HCT116 (cell line): Measurements from ENCODE around the gene PRUNE1. TPM values are rescaled to one million over a fixed set of nuclear protein-coding genes. Genes with fewer than 3 reads are reported as not detected.

Source experiments
- ATAC-seq: fragments of 200-7000 bp; cut with Tn5 transposase; 2 replicates; pipeline ENCODE4 v1.9.1; 2020; ENCODE audit warnings: mild to moderate bottlenecking, moderate library complexity
- BruUV-seq: library from RNA; stranded (reverse); fragments of 400-500 nt; replicated peaks from 2 replicates; lab custom pipeline; 2021; lab: Mats Ljungman, UMichigan
- CTCF ChIA-PET: fragments of 300-600 bp; sonication (Branson Sonifier 250); formaldehyde crosslinking; loops from one replicate; lab custom pipeline; 2021; ENCODE audit warnings: antibody characterized with exemption; lab: Charles Lee
- POLR2A ChIA-PET: fragments of 300-600, 350-600 bp; sonication (Branson Sonifier 250); formaldehyde crosslinking; loops from one replicate; lab custom pipeline; 2021; ENCODE audit warnings: antibody characterized with exemption; lab: Charles Lee
- RAD21 ChIA-PET, 2 experiments: fragments of 300-600 bp; sonication (Branson Sonifier 250); formaldehyde crosslinking; loops; one replicate each; lab custom pipeline; 2023; ENCODE audit warnings: low total read pairs in 2 of 2; ENCODE audit not compliant: uncharacterized antibody in 2 of 2, unreplicated experiment in 2 of 2, low non-redundant PET in 1 of 2; lab: Charles Lee
- DNase-seq: peaks from one replicate; pipeline ENCODE4 v3.0.0-alpha.2; 2010; ENCODE audit warnings: low read depth, low spot score
- H2AFZ ChIP-seq: fragments of 200-600 bp; shearing (Covaris generic), sonication (generic); 2 replicates; pipeline ENCODE4 v1.6.1; 2017; ENCODE audit warnings: low read depth, mixed run types, mixed read lengths, antibody characterized with exemption, low read length; ENCODE audit not compliant: poor library complexity, severe bottlenecking
- H3K27ac ChIP-seq: 2 replicates; pipeline ENCODE4 v1.5.1; 2012; ENCODE audit warnings: low read depth, low read length
- H3K27me3 ChIP-seq: fragments of 200-600 bp; sonication (generic); 2 replicates; pipeline ENCODE4 v1.6.1; 2016; ENCODE audit warnings: mixed run types, low read length, mixed read lengths; ENCODE audit not compliant: insufficient read depth
- H3K36me3 ChIP-seq, 2 experiments: fragments of 200-500 bp in 1 of 2; fragments of 200-600 bp in 1 of 2; sonication (Bioruptor generic) in 1 of 2; sonication (generic) in 1 of 2; 2 replicates each; pipeline versions ENCODE4 v1.5.1 to v1.6.1; 2014 to 2016; ENCODE audit warnings: low read length in 2 of 2, inconsistent platforms in 1 of 2, mixed read lengths in 1 of 2, mixed run types in 1 of 2; ENCODE audit not compliant: insufficient read depth in 2 of 2, control insufficient read depth in 1 of 2
- H3K4me1 ChIP-seq, 2 experiments: fragments of 200-600 bp in 1 of 2; sonication (generic) in 1 of 2; 2 replicates each; pipeline versions ENCODE4 v1.5.1 to v1.6.1; 2012 to 2017; ENCODE audit warnings: low read length in 2 of 2, inconsistent platforms in 1 of 2, mild to moderate bottlenecking in 1 of 2, mixed read lengths in 1 of 2, mixed run types in 1 of 2, moderate library complexity in 1 of 2; ENCODE audit not compliant: insufficient read depth in 2 of 2, control insufficient read depth in 1 of 2
- H3K4me2 ChIP-seq: fragments of 200-600 bp; sonication (generic); 2 replicates; pipeline ENCODE4 v1.6.1; 2017; ENCODE audit warnings: mixed run types, low read length, mixed read lengths
- H3K4me3 ChIP-seq, 2 experiments: fragments of 200-600 bp in 1 of 2; sonication (generic) in 1 of 2; replicated peaks in 1 of 2; 2 replicates each; pipeline ENCODE4 v1.5.1; 2011 to 2016; ENCODE audit warnings: low read length in 2 of 2, control low read depth in 1 of 2, low read depth in 1 of 2, mild to moderate bottlenecking in 1 of 2, mixed read lengths in 1 of 2, mixed run types in 1 of 2
- H3K79me2 ChIP-seq: fragments of 200-600 bp; sonication (generic); 2 replicates; pipeline ENCODE4 v1.6.1; 2017; ENCODE audit warnings: mild to moderate bottlenecking, mixed run types, low read length, moderate library complexity, mixed read lengths; ENCODE audit not compliant: insufficient read depth
- H3K9ac ChIP-seq: fragments of 200-600 bp; sonication (generic); 2 replicates; pipeline ENCODE4 v1.6.1; 2016; ENCODE audit warnings: low read length, mixed read lengths
- H3K9me2 ChIP-seq: fragments of 200-600 bp; sonication (generic), shearing (Covaris generic); 2 replicates; pipeline ENCODE4 v1.6.1; 2017; ENCODE audit warnings: mixed run types, mild to moderate bottlenecking, moderate library complexity; ENCODE audit not compliant: insufficient read depth
- H3K9me3 ChIP-seq, 2 experiments: fragments of 200-500 bp in 1 of 2; fragments of 200-600 bp in 1 of 2; sonication (Bioruptor generic) in 1 of 2; sonication (generic) in 1 of 2; 2 replicates each; pipeline ENCODE4 v1.6.1; 2014 to 2017; ENCODE audit warnings: low read length in 2 of 2, mixed read lengths in 2 of 2, inconsistent platforms in 1 of 2, low read depth in 1 of 2, mild to moderate bottlenecking in 1 of 2, mixed run types in 1 of 2, moderate library complexity in 1 of 2; ENCODE audit not compliant: control insufficient read depth in 1 of 2, insufficient read depth in 1 of 2
- H4K20me1 ChIP-seq: fragments of 200-600 bp; sonication (generic), shearing (Covaris generic); 2 replicates; pipeline ENCODE4 v1.6.1; 2017; ENCODE audit warnings: mixed run types, mild to moderate bottlenecking, moderate library complexity; ENCODE audit not compliant: insufficient read depth
- CBX3 ChIP-seq: IDR thresholded peaks from 2 replicates; pipeline ENCODE4 v1.6.1; 2012; ENCODE audit warnings: low read depth
- CEBPB ChIP-seq: IDR thresholded peaks from 2 replicates; pipeline ENCODE4 v1.6.1; 2012; ENCODE audit warnings: low read depth
- ELF1 ChIP-seq: IDR thresholded peaks from 2 replicates; pipeline ENCODE4 v1.6.1; 2012; ENCODE audit warnings: low read depth, borderline replicate concordance
- EZH2 ChIP-seq: fragments of 200-600 bp; sonication (generic); IDR thresholded peaks from 2 replicates; pipeline ENCODE4 v1.6.1; 2017; ENCODE audit warnings: antibody characterized with exemption, mixed run types
- EZH2phosphoT487 ChIP-seq: fragments of 200-600 bp; IDR thresholded peaks from 2 replicates; pipeline ENCODE4 v1.6.1; 2018; ENCODE audit warnings: antibody characterized with exemption, borderline replicate concordance
- FOSL1 ChIP-seq: IDR thresholded peaks from 2 replicates; pipeline ENCODE4 v1.6.1; 2012; ENCODE audit warnings: low read depth
- JUND ChIP-seq: IDR thresholded peaks from 2 replicates; pipeline ENCODE4 v1.6.1; 2012
- POLR2A ChIP-seq: IDR thresholded peaks from 2 replicates; pipeline ENCODE4 v1.7.0; 2011; ENCODE audit warnings: borderline replicate concordance; ENCODE audit not compliant: insufficient read depth, insufficient read length; ENCODE audit errors: extremely low read depth
- RAD21 ChIP-seq: IDR thresholded peaks from 2 replicates; pipeline ENCODE4 v1.6.1; 2012; ENCODE audit warnings: low read depth, mild to moderate bottlenecking
- intact Hi-C: fragments of 100-400 bp; cut with micrococcal nuclease; formaldehyde crosslinking; loops from 2 replicates; pipeline ENCODE4 v1.10.0; 2022
- total RNA-seq: library from RNA; stranded (reverse); gene quantifications from one replicate; pipeline ENCODE4 v1.2.1, GENCODE V29; 2021; ENCODE audit not compliant: unreplicated experiment
- TF ChIP-seq, protein P1 (sequence below), 3 experiments: fragments of 200-600 bp in 1 of 3; sonication (generic) in 1 of 3; IDR thresholded peaks in 2 of 3; conservative IDR thresholded peaks in 1 of 3; 2 replicates each; pipeline ENCODE4 v1.5.1; 2012 to 2017; ENCODE audit warnings: low read depth in 2 of 3, low read length in 2 of 3, antibody characterized with exemption in 1 of 3, borderline replicate concordance in 1 of 3, control low read depth in 1 of 3, mild to moderate bottlenecking in 1 of 3, mixed read lengths in 1 of 3, mixed run types in 1 of 3, moderate library complexity in 1 of 3; ENCODE audit not compliant: insufficient read depth in 1 of 3
- TF ChIP-seq, protein P2 (sequence below): IDR thresholded peaks from 2 replicates; pipeline ENCODE4 v1.6.1; 2012; ENCODE audit warnings: low read depth
- TF ChIP-seq, protein P3 (sequence below): IDR thresholded peaks from 2 replicates; pipeline ENCODE4 v1.6.1; 2012

PRUNE1 gene
- total RNA-seq, 1 experiment from 2014 or later = 20.2 TPM

DNA sequence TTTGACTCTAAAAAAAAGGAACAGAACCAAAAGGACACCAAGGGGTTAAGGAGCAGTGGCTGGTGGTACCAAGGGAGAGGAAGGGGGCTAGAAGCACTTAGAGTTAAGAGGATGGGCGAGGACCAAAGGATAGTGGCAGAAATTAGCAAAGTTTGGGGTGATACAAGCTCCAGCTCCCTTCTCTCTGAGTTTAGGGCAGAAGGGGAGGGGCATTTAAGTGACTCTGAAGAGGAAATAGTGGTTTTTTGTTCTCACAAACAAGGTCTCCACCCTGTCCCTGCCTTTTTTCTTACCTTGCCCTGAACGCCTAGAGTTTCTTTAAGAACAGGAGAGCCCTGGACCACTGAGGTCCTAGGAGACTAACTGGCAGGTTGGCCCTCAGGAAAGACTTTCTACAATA lies 47.9 kb downstream of the PRUNE1 start:
- POLR2A ChIA-PET = no interaction called here

DNA sequence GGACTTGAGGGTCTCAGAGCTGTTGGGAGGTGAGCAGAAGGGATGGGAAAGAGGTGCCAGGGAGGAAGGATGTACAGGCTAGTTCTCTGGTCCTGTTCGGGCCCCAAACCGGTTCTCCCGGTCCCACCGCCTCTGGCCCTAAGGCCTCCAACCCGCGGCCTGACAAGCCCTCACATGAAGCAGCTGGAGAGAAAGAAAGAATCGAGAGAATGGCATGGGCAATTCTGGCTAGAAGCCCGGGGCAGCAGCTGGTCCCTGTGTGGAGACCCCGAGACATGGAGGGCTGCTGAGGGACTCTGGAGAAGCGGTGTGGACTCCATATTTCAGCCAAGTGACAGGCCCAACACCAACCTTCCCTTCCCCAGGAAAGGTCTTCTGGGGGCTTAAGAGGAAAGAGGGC lies 50.4 kb downstream of the PRUNE1 start:
- ChIA-PET RAD21 (no interaction called here), CTCF (interaction anchor here (1.2 kb wide), 2 partner anchors 7 to 41 kb away, joined by 3 to 4 read pairs; no protein-coding TSS in a partner anchor), POLR2A (interaction anchor here (1.2 kb wide), 1 partner anchor 12 kb away, joined by 3 read pairs; no protein-coding TSS in a partner anchor)
- intact Hi-C loops = loop anchor here (5.0 kb wide), 1 partner anchor 36 kb away; no protein-coding TSS in a partner anchor
- TF ChIP-seq EZH2 = no peak
- TF ChIP-seq, protein P1, sequence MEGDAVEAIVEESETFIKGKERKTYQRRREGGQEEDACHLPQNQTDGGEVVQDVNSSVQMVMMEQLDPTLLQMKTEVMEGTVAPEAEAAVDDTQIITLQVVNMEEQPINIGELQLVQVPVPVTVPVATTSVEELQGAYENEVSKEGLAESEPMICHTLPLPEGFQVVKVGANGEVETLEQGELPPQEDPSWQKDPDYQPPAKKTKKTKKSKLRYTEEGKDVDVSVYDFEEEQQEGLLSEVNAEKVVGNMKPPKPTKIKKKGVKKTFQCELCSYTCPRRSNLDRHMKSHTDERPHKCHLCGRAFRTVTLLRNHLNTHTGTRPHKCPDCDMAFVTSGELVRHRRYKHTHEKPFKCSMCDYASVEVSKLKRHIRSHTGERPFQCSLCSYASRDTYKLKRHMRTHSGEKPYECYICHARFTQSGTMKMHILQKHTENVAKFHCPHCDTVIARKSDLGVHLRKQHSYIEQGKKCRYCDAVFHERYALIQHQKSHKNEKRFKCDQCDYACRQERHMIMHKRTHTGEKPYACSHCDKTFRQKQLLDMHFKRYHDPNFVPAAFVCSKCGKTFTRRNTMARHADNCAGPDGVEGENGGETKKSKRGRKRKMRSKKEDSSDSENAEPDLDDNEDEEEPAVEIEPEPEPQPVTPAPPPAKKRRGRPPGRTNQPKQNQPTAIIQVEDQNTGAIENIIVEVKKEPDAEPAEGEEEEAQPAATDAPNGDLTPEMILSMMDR (IDR thresholded peaks at IDR 0.05 in 2 of 3, conservative IDR thresholded peaks at IDR 0.05 in 1 of 3; ENCODE audit: borderline replicate concordance in 1 of 3, insufficient read depth in 1 of 3, low read depth in 2 of 3, low read length in 2 of 3) = no peak
- no peak for TF ChIP-seq JUND
- TF ChIP-seq ELF1 = no peak
- TF ChIP-seq, protein P2, sequence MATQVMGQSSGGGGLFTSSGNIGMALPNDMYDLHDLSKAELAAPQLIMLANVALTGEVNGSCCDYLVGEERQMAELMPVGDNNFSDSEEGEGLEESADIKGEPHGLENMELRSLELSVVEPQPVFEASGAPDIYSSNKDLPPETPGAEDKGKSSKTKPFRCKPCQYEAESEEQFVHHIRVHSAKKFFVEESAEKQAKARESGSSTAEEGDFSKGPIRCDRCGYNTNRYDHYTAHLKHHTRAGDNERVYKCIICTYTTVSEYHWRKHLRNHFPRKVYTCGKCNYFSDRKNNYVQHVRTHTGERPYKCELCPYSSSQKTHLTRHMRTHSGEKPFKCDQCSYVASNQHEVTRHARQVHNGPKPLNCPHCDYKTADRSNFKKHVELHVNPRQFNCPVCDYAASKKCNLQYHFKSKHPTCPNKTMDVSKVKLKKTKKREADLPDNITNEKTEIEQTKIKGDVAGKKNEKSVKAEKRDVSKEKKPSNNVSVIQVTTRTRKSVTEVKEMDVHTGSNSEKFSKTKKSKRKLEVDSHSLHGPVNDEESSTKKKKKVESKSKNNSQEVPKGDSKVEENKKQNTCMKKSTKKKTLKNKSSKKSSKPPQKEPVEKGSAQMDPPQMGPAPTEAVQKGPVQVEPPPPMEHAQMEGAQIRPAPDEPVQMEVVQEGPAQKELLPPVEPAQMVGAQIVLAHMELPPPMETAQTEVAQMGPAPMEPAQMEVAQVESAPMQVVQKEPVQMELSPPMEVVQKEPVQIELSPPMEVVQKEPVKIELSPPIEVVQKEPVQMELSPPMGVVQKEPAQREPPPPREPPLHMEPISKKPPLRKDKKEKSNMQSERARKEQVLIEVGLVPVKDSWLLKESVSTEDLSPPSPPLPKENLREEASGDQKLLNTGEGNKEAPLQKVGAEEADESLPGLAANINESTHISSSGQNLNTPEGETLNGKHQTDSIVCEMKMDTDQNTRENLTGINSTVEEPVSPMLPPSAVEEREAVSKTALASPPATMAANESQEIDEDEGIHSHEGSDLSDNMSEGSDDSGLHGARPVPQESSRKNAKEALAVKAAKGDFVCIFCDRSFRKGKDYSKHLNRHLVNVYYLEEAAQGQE = no peak
- TF ChIP-seq CBX3 = no peak
- no peak for TF ChIP-seq POLR2A
- TF ChIP-seq FOSL1 = no peak
- no peak for TF ChIP-seq RAD21
- TF ChIP-seq EZH2phosphoT487 = no peak
- Histone ChIP-seq H3K4me1 (peaks cover 18 to 41% of the 10 kb centered on the region in 2 experiments), H4K20me1 (no peaks in the 10 kb centered on the region; the same call in 1 of the 2 replicates), H3K27ac (peak overlapping the region; percentile 90), H3K9ac (peak overlapping the region; percentile 90), H3K27me3 (no peaks in the 10 kb centered on the region), H3K4me2 (peak overlapping the region; percentile 76), H3K4me3 (peak overlapping the region; percentile 70 to 96), H3K9me2 (no peaks in the 10 kb centered on the region), H3K9me3 (no peaks in the 10 kb centered on the region), H3K79me2 (peaks cover 47% of the 10 kb centered on the region), H3K36me3 (peaks cover 16 to 32% of the 10 kb centered on the region in 2 experiments), H2AFZ (no peak overlapping the region)
- ATAC-seq = peak; percentile 31
- DNase-seq = no peak
- no TSS peak for BruUV-seq

More for the DNA sequence above, 47.9 kb downstream of the PRUNE1 start:
- CTCF ChIA-PET = no interaction called here
- H3K9me2 ChIP-seq = no peaks in the 10 kb centered on the region
- intact Hi-C loops = loop anchor here (5.0 kb wide), 1 partner anchor 34 kb away; no protein-coding TSS in a partner anchor
- TF ChIP-seq, protein P3, sequence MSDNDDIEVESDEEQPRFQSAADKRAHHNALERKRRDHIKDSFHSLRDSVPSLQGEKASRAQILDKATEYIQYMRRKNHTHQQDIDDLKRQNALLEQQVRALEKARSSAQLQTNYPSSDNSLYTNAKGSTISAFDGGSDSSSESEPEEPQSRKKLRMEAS = no peak
- no peak for TF ChIP-seq CEBPB
- TF ChIP-seq CBX3 = no peak
- TF ChIP-seq, all 23 proteins: peak for 0
- DNase-seq (no peak), ATAC-seq (no peak)
- Histone ChIP-seq H3K9me3 (no peaks in the 10 kb centered on the region), H3K4me1 (peaks cover 18 to 41% of the 10 kb centered on the region in 2 experiments), H3K4me2 (no peak overlapping the region), H3K9ac (no peak overlapping the region), H3K27ac (no peak overlapping the region), H3K27me3 (no peaks in the 10 kb centered on the region), H3K79me2 (peaks cover 47% of the 10 kb centered on the region), H2AFZ (no peak overlapping the region), H4K20me1 (no peaks in the 10 kb centered on the region; the same call in 1 of the 2 replicates), H3K36me3 (peaks cover 24 to 48% of the 10 kb centered on the region in 2 experiments), H3K4me3 (no peak overlapping the region)
- RAD21 ChIA-PET = no interaction called here
- BruUV-seq = no TSS peak
